ENCODE results near the gene CCL22.

CCL22 gene

GRCh38 chr16:57385083-57385482 is 26.5 kb downstream of the CCL22 start:
- Histone ChIP-seq H3K27me3 (ENCODE audit: insufficient read depth, poor library complexity, severe bottlenecking) (no peaks in the 10 kb centered on the region), H3K4me1 (ENCODE audit: insufficient read depth, poor library complexity, severe bottlenecking) (peaks cover 11% of the 10 kb centered on the region), H3K36me3 (ENCODE audit: low read depth) (no peaks in the 10 kb centered on the region), H3K27ac (ENCODE audit: poor library complexity, severe bottlenecking) (no peak overlapping the region), H3K9me3 (ENCODE audit: severe bottlenecking) (no peaks in the 10 kb centered on the region), H3K4me3 (ENCODE audit: severe bottlenecking) (no peak overlapping the region)
- DNase-seq (ENCODE audit: low spot score) (no peak), ATAC-seq (ENCODE audit: low read depth) (no peak)
- no peak for TF ChIP-seq CTCF (IDR thresholded peaks at IDR 0.05; ENCODE audit: poor library complexity, severe bottlenecking)

- DNase-seq (ENCODE audit: low spot score), result no peak
- Histone ChIP-seq H3K4me1 (ENCODE audit: insufficient read depth, poor library complexity, severe bottlenecking) (peaks cover 11% of the 10 kb centered on the region), H3K27me3 (ENCODE audit: insufficient read depth, poor library complexity, severe bottlenecking) (no peaks in the 10 kb centered on the region)
These were observed 27.9 kb downstream of the CCL22 start for GRCh38 chr16:57386381-57386951.

GRCh38 chr16:57387598-57388354 is 29.2 kb downstream of the CCL22 start:
- peaks cover 11% of the 10 kb centered on the region for H3K4me1 ChIP-seq (ENCODE audit: insufficient read depth, poor library complexity, severe bottlenecking)
- no peaks in the 10 kb centered on the region for H3K27me3 ChIP-seq (ENCODE audit: insufficient read depth, poor library complexity, severe bottlenecking)
- H3K27ac ChIP-seq (ENCODE audit: poor library complexity, severe bottlenecking), result no peak overlapping the region
- no peak; the same call in 2 of the 3 replicates for ATAC-seq (ENCODE audit: low read depth)
- no peak for DNase-seq (ENCODE audit: low spot score)
- no peaks in the 10 kb centered on the region for H3K9me3 ChIP-seq (ENCODE audit: severe bottlenecking)
- no peak overlapping the region for H3K4me3 ChIP-seq (ENCODE audit: severe bottlenecking)
- TF ChIP-seq CTCF (IDR thresholded peaks at IDR 0.05; ENCODE audit: poor library complexity, severe bottlenecking), result no peak
- H3K36me3 ChIP-seq (ENCODE audit: low read depth), result no peaks in the 10 kb centered on the region

More at GRCh38 chr16:57386381-57386951, 27.9 kb downstream of the CCL22 start:
- no peak for ATAC-seq (ENCODE audit: low read depth)
- Histone ChIP-seq H3K36me3 (ENCODE audit: low read depth) (no peaks in the 10 kb centered on the region), H3K4me3 (ENCODE audit: severe bottlenecking) (no peak overlapping the region), H3K27ac (ENCODE audit: poor library complexity, severe bottlenecking) (no peak overlapping the region), H3K9me3 (ENCODE audit: severe bottlenecking) (no peaks in the 10 kb centered on the region)
- TF ChIP-seq CTCF (IDR thresholded peaks at IDR 0.05; ENCODE audit: poor library complexity, severe bottlenecking), result no peak

- no peaks in the 10 kb centered on the region for H3K36me3 ChIP-seq (ENCODE audit: low read depth)
- no peaks in the 10 kb centered on the region for H3K9me3 ChIP-seq (ENCODE audit: severe bottlenecking)
- H3K27me3 ChIP-seq (ENCODE audit: insufficient read depth, poor library complexity, severe bottlenecking), result no peaks in the 10 kb centered on the region
- no peak overlapping the region for H3K4me3 ChIP-seq (ENCODE audit: severe bottlenecking)
- H3K27ac ChIP-seq (ENCODE audit: poor library complexity, severe bottlenecking), result no peak overlapping the region
- ATAC-seq (ENCODE audit: low read depth) (no peak; the same call in 2 of the 3 replicates), DNase-seq (ENCODE audit: low spot score) (no peak)
- TF ChIP-seq CTCF (IDR thresholded peaks at IDR 0.05; ENCODE audit: poor library complexity, severe bottlenecking), result no peak
- peaks cover 11% of the 10 kb centered on the region for H3K4me1 ChIP-seq (ENCODE audit: insufficient read depth, poor library complexity, severe bottlenecking)
These were observed 29.9 kb downstream of the CCL22 start for GRCh38 chr16:57388359-57389086.

Measured in RWPE2 (cell line).